Activated effector memory CD4-positive, alpha-beta T cell treated with Interleukin-2 at 50 U/mL for 16 hours (primary cell): ENCODE results near the gene L3MBTL4.

Experiments
- DNase-seq: peaks from one replicate; pipeline ENCODE4 v3.0.0-alpha.2; 2020

Gene L3MBTL4

DNA sequence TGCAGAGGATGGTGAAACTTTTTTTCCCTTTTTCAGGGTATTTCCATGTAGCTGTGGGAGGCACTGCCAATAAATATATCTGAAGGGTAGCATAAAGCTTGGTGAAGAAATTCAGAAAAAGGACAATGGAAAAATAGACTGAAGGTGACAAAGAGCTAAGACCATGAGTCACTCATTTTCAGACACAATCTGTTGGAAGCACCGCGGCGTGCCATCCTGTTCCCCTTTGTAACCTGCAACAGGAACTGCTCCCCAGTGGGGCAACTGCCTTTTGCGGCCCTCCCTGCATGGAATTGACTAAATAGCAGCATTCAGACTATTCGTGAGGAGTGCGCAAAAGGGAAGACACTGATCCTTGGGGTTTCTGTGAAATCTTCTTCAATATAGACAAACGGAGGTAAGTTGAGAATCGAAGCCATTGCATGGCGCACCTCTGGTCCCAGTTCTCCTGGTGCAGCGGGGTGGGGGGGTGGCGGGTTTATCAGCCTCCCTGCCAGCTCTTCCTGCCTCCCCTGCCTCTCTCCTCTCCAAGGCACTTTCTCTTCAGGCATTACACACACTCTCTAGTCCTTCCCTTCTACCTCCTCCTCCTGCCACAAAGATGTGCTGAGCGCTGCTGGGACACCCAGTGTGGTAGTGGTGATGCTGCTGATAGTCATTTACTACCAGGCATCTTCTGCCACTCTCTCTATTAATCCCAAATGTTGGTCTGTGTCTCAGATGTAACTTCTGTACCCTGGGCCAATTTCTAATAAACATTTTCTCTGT is 393.2 kb downstream of the L3MBTL4 start:
- no peak for DNase-seq

GRCh38 chr18:6018671-6019070 is 396.0 kb downstream of the L3MBTL4 start:
- DNase-seq, result no peak

- DNase-seq, result no peak
Measured at GRCh38 chr18:6017171-6017570, 397.5 kb downstream of the L3MBTL4 start.

GRCh38 chr18:6015364-6015763 is 399.3 kb downstream of the L3MBTL4 start:
- no peak for DNase-seq

- DNase-seq, result no peak
Measured at GRCh38 chr18:6013171-6013810, 401.4 kb downstream of the L3MBTL4 start.

- DNase-seq, result no peak
Measured at GRCh38 chr18:6010921-6011320, 403.8 kb downstream of the L3MBTL4 start.

DNA sequence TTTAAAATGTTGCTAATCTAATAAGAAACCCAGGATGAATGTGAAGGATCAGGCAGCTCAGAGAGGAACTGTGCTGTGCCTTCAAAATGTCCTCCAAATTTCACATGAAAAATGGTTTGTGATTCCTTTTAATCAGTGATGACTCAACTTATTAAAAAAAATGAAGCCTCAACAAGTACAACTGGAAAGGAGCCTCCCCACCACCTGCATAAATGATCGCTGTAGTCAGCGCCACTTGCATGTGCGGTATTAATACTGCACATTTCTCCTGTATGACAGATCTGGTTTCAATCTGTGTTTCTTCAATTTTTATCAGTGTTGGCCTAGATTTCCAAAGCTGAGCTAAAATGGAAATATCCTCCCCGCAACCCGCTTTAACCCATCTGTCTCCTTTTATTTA is 404.4 kb downstream of the L3MBTL4 start:
- no peak for DNase-seq

DNA sequence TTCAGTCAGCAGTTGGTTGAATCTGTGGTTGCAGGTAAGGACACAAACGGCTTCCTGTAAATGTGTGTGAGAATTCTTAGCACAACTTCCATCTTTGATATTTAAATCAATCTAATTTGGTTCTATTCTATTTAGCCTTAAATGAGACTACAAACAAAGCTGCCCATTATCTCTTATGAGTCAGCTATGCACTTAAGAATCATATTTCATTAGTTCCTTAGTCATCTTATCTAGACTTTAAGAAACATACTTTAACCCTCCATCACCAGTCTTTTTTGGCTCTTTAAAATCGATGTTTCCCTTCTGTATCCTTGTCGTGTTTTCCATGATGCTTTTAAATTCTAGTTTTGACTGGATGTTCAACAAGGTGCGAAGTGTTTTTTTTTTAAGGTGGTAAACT is 405.0 kb downstream of the L3MBTL4 start:
- no peak for DNase-seq

- no peak for DNase-seq
Measured at GRCh38 chr18:6004683-6005082, 410.0 kb downstream of the L3MBTL4 start.

DNA sequence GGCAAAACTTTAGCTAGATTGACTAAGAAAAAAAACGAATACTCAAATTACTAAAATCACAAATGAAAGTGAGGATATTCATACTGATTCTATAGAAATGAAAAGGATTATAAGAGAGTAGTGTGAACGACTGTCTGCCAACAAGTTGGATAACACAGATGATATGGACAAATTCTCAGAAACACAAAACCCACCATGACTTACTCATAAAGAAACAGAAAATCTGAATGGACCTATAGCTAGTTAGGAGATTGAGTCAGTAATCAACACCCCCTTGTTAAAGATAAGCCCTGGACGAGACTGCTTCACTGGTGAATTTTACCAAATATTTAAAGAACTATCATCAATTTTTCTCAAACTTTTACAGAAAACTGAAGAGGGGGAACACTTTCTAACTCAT is 410.6 kb downstream of the L3MBTL4 start:
- DNase-seq, result no peak

DNA sequence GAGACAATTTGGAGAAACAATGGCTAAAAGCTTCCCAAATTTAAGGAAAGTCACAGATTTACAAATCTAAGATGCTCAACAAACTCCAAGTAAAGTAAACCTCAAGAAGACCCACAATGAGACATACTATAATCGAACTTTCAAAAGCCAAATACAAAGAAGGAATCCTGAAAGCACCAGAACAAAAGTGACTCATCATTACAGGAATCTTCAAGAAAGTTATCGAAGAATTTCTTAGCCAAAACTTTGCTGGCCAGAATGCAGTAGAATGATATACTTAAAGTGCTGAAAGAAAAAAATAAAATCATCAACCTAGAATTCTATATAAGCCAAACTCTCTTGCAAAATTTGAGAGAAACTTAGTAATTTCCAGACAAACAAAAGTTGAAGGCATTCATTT is 412.8 kb downstream of the L3MBTL4 start:
- no peak for DNase-seq

GRCh38 chr18:5998907-5999306 is 415.8 kb downstream of the L3MBTL4 start:
- DNase-seq, result no peak

GRCh38 chr18:5998166-5998881 is 416.4 kb downstream of the L3MBTL4 start:
- DNase-seq, result no peak

DNA sequence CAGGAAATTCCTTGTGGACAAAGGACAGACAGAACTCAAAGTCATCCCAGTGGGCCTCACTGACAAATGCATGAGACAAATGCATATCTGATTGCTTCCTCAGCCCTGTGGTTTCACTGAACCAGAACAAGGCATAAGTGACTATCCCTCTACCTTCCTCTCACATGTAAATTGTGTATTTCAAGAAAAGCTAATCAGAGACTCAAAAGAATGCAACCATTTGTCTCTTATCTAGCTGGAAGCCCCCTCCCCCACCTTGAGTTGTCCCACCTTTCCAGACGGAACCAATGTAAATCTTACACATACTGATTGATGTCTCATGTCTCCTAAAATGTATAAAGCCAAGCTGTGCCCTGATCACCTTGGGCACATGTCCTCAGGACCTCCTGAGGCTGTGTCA is 417.4 kb downstream of the L3MBTL4 start:
- no peak for DNase-seq

GRCh38 chr18:5995626-5996025 is 419.1 kb downstream of the L3MBTL4 start:
- no peak for DNase-seq

DNA sequence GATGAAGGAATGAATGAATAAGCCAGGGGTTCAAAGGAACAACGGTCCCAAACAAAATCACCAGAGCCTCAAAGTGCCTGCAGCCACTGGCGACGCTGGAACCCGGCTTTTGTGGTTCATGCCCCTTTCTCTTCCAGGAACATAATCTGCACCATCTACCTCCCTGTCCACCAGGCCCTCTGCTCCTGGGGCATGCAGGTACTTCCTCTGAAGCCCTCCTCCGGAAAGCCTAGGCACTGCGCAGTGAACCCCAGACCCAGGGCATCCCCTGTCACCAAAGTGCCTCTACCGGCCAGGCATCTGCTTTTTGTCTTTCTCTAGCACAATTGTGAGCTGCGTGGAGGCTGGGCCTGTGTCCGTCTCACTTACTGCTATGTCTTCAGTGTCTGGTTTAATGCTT is 420.8 kb downstream of the L3MBTL4 start:
- no peak for DNase-seq

DNA sequence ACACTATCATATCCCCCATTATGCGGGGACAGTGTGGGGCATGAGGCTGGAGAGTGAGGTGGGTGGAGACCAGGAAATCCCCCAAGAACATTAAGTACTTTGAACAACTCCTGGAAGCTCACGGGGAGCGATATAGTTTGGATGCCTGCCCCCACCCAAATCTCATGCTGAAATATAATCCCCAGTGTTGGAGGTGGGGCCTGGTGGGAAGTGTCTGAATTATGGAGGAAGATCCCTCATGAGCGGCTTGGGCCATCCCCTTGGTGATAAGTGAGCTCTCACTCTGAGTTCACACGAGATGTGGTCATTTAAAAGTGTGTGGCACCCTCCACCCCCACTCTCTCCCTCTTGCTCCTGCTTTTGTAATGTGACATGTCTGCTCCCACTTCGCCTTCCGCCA is 422.3 kb downstream of the L3MBTL4 start:
- no peak for DNase-seq

DNA sequence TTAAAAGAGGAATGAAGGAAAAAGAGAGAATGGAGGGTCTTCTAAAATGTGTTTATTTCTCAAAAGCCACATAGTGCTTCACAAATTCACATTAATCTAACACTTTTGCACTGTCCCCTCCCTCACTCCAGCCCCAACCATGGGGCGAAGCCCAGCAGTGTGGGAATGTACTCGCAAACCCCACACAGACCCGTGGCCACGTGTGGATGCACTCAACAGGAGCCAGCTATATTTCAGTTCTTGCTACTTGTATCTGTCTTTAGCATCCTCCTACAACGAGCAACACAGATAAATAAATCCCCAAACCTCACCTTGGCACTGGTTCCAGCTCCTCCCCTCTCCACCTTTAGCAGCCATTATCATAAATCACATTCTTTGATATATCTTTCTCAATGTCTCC is 427.5 kb downstream of the L3MBTL4 start:
- no peak for DNase-seq

- DNase-seq, result no peak
Measured at GRCh38 chr18:5986257-5986931, 428.3 kb downstream of the L3MBTL4 start.

DNA sequence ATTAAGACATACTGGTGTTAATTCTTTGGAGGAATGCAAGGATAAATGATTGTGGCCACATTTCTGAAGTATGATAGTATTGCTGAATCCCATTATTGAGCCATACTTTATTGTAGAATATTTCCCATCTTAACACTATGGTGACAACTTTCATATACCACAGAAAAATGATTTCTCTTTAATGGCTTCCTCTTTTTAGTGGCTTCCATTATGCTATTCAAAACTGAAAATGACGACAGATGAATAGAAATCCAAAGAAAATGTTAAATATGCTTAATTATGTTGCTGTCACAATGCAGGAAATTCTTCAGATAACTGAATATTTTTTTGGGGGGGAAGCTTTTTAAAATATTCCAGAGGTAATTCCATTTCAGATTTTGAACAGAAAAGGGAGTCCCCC is 430.5 kb downstream of the L3MBTL4 start:
- DNase-seq, result no peak

DNA sequence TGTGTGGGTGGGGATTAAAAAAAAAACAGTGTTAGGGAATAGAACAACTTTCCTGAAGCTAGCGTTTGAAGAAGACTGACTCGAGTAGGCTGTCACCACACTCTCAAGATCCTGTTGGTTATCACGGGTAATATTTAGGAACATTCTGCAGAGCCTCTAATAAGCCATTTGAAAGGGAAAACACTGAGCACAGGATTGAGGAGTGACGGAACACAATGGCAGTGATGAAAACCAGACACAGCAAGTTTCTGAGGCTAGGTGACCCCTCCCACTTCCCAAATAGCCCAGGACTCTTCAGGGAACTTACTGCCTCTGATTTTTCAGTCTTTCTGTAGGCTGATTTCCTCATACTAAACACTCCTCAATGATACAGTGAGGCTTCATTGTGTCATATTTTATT is 431.2 kb downstream of the L3MBTL4 start:
- DNase-seq, result no peak

- no peak for DNase-seq
Measured at GRCh38 chr18:5982332-5982731, 432.4 kb downstream of the L3MBTL4 start.

- DNase-seq, result no peak
Measured at GRCh38 chr18:5980721-5981120, 434.0 kb downstream of the L3MBTL4 start.
